ENCODE data around the gene SH2D6.
"Not testable (repeated sequence)": the region's sequence is repeated elsewhere in the genome, so short reads cannot be mapped to it uniquely, and the experiment has no call there.

Gene SH2D6
- 0.04 to 0.30 reads per million in 2 experiments for total RNA-seq

- peak; percentile 74 for DNase-seq (ENCODE audit: low read depth)
These were observed at the start of gene SH2D6 for GRCh38 chr2:85418132-85419008. Gene SH2D6, plus strand, starts transcription at chr2:85418714. Its CDS starts 10,752 bp downstream, at chr2:85429466.

DNA sequence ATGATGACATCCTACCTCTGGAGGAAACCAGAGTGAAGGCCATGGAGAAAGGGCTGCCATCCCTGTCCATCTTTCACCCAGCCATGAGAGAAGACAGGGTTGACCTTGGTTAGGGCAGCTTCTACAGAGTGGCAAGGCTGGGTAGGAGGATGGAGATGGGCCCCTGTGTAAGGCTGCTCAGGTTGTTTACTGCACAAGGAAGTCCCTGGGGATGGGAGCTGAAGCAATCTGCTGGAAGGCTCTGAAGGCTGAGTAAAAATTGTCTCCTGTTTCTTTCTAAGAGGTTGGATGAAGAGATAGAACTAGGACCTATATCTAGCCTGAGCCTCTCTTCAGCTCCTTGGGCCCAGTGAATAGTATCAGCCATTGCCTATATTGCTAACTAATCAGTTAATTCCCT lies 49.6 kb upstream of the SH2D6 start:
- no peak for DNase-seq (ENCODE audit: low read depth)

DNA sequence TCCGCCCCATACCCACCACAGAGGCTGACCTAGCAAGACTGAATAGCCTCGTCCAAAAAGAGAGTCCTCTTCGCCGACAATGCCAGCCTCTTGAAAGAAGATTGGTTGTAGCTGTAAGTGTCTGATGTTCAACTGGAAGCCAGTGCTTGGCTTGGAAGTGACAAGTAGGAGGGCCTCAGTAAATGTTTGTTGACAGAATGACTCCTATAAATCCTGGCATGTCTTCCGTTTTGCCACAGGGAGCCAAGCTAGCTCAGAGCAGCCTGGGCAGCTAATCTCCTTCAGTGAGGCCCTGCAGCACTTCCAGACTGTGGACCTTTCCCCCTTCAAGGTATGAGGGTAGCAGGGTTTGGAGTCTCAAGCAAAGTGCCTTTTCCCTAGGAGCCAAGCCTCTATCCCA lies 49.0 kb upstream of the SH2D6 start:
- no peak for DNase-seq (ENCODE audit: low read depth)

DNA sequence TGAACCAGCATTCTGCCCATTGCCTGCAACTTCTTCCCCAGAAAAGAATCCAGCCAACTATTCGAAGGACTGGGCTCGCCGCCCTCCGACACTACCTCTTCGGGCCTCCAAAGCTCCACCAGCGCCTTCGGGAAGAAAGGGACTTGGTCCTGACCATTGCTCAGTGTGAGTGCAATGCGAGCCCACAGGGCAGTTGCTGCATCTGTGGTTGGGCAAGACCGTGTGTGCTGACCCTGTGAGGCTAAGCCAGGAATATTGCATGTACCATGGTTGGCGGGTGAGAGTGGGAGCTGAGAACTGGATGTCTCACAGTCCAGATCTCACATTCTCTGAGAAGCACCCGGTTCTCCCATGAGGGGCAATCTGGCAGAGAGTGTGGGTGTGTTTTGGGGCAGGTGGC lies 47.5 kb upstream of the SH2D6 start:
- DNase-seq (ENCODE audit: low read depth) = no peak

- no peak for DNase-seq (ENCODE audit: low read depth)
These were observed 42.0 kb upstream of the SH2D6 start for GRCh38 chr2:85376291-85377065.

DNA sequence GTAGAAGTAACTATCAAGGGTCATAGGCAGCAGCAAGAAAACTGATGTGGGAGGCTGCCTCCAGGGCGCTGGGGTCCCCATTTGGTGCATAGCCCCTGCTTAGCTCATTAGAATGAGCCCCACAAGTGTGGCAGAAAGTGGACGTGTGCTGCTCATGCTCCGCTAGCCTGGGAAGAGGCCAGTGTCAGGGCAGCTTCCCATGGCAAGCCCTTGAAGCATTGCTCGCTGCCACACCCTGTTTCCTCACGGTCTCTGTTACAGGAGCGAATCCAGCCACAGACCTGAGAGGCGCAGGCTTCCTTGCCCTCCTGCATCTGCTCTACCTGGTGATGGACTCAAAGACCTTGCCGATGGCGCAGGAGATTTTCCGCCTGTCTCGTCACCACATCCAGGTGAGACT lies 41.4 kb upstream of the SH2D6 start:
- DNase-seq (ENCODE audit: low read depth) = no peak

GRCh38 chr2:85378257-85378656 lies 40.3 kb upstream of the SH2D6 start:
- DNase-seq (ENCODE audit: low read depth) = no peak

- DNase-seq (ENCODE audit: low read depth) = no peak
These were observed 38.5 kb upstream of the SH2D6 start for GRCh38 chr2:85380048-85380447.

DNA sequence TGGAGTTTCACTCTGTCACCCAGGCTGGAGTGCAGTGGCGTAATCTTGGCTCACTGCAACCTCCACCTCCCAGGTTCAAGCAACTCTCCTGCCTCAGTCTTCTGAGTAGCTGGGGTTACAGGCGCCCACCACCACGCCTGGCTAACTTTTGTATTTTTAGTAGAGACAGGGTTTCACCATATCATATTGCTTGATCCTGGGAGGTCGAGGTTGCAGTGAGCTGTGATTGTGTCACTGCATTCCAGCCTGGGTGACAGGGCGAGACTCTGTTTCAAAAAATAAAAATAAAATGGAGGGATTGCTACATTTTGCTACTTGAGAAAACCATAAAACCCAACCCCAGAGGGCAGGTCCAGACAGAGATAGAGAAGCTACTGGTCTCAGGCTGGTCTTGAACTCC lies 35.4 kb upstream of the SH2D6 start:
- DNase-seq (ENCODE audit: low read depth) = not testable (repeated sequence)

- DNase-seq (ENCODE audit: low read depth) = no peak
These were observed 34.7 kb upstream of the SH2D6 start for GRCh38 chr2:85383850-85384249.

DNA sequence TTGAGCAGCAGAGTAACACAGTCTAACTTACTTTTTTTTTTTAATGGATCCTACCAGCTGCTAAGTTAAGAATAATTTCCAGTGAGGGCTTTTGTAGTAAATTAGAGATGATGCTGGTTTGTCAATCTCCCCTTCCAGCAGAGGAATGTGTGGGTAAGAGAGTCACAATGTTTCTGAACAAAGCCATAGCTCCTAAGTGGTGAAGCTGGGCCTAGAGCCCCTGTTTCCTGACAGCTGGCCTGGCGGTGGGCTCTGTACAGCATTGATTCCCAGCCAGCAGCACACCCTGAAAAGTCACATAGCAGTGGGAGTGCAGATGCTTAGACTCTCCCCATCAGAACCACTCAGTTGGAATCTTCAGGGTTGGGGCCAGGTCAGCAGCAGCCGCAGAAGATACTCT lies 32.8 kb upstream of the SH2D6 start:
- DNase-seq (ENCODE audit: low read depth) = no peak

DNA sequence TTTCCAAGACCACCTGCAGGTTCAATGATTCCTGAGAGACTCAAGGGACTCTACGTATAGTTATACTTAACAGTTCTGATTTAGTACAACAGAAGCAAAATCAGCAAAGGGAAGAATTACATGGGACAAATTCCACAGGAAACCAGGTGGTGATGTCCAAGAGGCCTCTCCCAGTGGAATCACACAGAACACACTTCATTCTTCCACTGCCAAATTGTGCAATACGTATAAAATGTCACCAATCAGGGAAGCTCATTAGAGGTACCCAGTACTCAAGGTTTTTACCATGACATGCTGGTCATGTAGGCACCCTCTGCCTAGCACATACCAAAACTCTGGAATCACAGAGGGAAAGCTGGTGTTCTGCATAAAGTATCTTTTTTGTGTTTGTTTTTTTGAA lies 30.8 kb upstream of the SH2D6 start:
- DNase-seq (ENCODE audit: low read depth) = no peak

- no peak for DNase-seq (ENCODE audit: low read depth)
These were observed 29.5 kb upstream of the SH2D6 start for GRCh38 chr2:85388878-85389538.

GRCh38 chr2:85390941-85391669 lies 27.4 kb upstream of the SH2D6 start:
- DNase-seq (ENCODE audit: low read depth) = peak; percentile 48

DNA sequence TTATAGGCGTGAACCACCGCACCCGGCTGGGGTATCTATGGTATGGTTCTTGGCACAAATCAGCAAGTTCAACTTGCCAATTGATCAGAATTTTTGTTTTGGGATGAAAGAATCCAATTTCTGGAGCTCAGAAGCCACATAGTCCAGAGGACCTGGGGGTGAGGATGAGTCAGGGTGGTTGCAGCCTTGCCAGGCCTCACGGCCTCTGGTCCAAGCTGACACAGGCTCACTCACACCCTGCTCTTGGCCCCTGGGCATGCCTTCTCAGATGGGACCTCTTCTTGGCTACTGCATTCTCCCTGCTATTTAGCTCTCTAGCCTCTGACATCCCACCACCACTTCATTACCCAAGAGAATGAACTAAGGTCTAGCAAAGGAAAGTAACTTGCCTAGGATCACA lies 24.7 kb upstream of the SH2D6 start:
- DNase-seq (ENCODE audit: low read depth) = no peak

- no peak for DNase-seq (ENCODE audit: low read depth)
These were observed 24.2 kb upstream of the SH2D6 start for GRCh38 chr2:85394261-85394681.

DNA sequence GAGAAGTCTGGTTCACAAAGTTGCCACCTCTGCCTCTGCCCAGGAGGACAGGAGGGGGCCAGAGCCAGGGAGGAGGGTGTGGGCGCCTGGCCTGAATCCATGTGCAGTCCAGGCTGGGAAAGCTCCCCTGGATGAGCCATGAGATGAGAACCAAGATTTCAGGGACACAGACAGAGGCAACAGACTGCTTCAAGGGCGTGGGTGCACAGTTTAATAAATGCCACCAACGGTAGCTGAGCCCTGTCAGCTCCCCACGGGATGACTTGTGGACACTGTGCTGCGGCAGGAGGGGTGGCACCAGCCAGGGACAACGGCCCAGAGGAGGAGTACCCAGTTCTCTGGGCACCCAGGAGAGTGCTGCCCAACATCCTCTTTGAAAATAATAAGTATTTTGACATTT lies 23.5 kb upstream of the SH2D6 start:
- DNase-seq (ENCODE audit: low read depth) = no peak

GRCh38 chr2:85395912-85396475 lies 22.5 kb upstream of the SH2D6 start:
- no peak for DNase-seq (ENCODE audit: low read depth)

- no peak for DNase-seq (ENCODE audit: low read depth)
These were observed 21.7 kb upstream of the SH2D6 start for GRCh38 chr2:85396531-85397470.

GRCh38 chr2:85397925-85398331 lies 20.6 kb upstream of the SH2D6 start:
- DNase-seq (ENCODE audit: low read depth) = no peak

All from T follicular helper cell (primary cell).